Upper lobe of right lung (tissue), 1 donor: Measurements from ENCODE around the gene MALSU1. TPM values are rescaled to one million over a fixed set of nuclear protein-coding genes. Genes with fewer than 3 reads are reported as not detected.

Experiments
- ATAC-seq: fragments of 200-7000 bp; cut with Tn5 transposase; one replicate; pipeline ENCODE4 v1.9.1; 2020; ENCODE audit warnings: mild to moderate bottlenecking, moderate library complexity
- DNase-seq: peaks from one replicate; pipeline ENCODE4 v3.0.0-alpha.2; 2020
- H3K27ac ChIP-seq: fragments of 200-600 bp; one replicate; pipeline ENCODE4 v1.8.0; 2022
- H3K27me3 ChIP-seq: fragments of 200-600 bp; one replicate; pipeline ENCODE4 v1.8.0; 2022; ENCODE audit warnings: mild to moderate bottlenecking
- H3K36me3 ChIP-seq: fragments of 200-600 bp; one replicate; pipeline ENCODE4 v1.8.0; 2022
- H3K4me1 ChIP-seq: fragments of 200-600 bp; one replicate; pipeline ENCODE4 v1.8.0; 2022
- H3K4me3 ChIP-seq: fragments of 200-600 bp; one replicate; pipeline ENCODE4 v1.8.0; 2022; ENCODE audit warnings: mild to moderate bottlenecking
- H3K9me3 ChIP-seq: fragments of 200-600 bp; one replicate; pipeline ENCODE4 v1.8.0; 2022
- intact Hi-C: fragments of 100-400 bp; cut with DNase I; formaldehyde crosslinking; loops from one replicate; pipeline ENCODE4 v1.11.0; 2022
- total RNA-seq: library from RNA; stranded (reverse); fragmentation: NEBNext Ultra II Directional; extraction: Animal tissue kit (Norgen Biotek cat#: 25700); gene quantifications from one replicate; pipeline ENCODE4 v1.2.1, GENCODE V29; 2021
- TF ChIP-seq, protein P1 (sequence below): fragments of 200-600 bp; IDR thresholded peaks from one replicate; pipeline ENCODE4 v1.8.0; 2022; ENCODE audit warnings: antibody characterized with exemption
- donor health status: DM: no; HTN: yes; CAD: no; lungs with severe emphysema.

MALSU1 gene
- total RNA-seq, 1 donor from 2014 or later: 42.2 TPM

DNA sequence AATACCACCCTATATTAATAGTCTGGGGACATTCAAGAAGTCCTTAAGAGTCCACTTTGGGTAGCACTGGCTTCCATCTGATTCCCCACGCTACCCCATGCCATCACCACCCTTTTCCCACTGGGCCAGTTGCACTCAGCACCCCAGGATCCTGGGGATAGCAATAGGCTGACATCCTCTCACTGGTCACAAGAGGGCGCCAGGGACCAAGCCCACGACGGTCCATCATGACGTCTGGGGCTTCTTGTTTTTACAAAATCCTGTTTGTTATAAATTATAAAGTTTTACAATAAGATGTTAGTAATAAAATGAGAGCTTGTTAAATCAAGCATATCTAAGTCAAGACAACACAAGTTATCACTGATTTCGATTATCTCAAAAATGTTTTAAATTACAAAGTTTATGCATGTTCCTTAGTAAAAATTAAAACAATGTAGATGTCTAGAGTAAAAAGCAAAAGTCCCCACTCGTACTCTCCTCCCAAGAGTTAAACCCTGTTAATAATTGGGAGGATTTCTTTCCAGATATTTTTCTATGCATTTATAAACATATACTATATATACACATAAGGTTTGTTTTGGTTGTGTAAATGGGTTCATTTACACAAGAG lies 37.2 kb upstream of the MALSU1 start:
- intact Hi-C loops: no loop called here
- Histone ChIP-seq H3K4me1 (no peaks in the 10 kb centered on the region), H3K9me3 (no peaks in the 10 kb centered on the region), H3K4me3 (no peak overlapping the region), H3K36me3 (no peaks in the 10 kb centered on the region), H3K27ac (no peak overlapping the region), H3K27me3 (peaks cover 1% of the 10 kb centered on the region)
- TF ChIP-seq, protein P1, sequence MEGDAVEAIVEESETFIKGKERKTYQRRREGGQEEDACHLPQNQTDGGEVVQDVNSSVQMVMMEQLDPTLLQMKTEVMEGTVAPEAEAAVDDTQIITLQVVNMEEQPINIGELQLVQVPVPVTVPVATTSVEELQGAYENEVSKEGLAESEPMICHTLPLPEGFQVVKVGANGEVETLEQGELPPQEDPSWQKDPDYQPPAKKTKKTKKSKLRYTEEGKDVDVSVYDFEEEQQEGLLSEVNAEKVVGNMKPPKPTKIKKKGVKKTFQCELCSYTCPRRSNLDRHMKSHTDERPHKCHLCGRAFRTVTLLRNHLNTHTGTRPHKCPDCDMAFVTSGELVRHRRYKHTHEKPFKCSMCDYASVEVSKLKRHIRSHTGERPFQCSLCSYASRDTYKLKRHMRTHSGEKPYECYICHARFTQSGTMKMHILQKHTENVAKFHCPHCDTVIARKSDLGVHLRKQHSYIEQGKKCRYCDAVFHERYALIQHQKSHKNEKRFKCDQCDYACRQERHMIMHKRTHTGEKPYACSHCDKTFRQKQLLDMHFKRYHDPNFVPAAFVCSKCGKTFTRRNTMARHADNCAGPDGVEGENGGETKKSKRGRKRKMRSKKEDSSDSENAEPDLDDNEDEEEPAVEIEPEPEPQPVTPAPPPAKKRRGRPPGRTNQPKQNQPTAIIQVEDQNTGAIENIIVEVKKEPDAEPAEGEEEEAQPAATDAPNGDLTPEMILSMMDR: peak; percentile 84
- DNase-seq (no peak), ATAC-seq (peak; percentile 94)

DNA sequence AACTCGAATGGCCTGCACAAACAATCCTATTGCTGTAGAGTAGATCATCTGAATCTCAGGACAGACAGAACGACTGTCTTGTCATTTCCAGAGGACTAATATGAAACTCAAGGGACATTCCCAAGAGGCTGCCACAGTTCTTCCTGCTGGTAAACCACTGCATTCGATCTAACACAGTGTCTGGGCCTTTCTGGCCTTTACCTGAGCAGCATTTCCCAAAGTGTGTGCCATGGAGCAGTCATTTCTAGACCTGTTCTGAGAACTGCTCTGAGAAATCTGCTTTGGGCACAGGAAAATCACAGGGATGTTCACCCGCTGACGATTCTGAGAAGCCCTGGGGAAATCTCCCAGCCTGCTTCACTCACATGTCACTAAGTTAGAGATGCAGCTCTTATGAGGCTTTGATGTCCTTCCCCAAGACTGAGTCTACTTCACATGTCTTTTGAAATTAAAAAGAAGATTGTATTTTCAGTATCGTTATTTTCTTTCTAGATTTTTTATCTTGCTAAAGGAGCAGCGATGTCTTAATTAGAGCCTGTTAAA lies 34.2 kb upstream of the MALSU1 start:
- no peak for ATAC-seq
- Histone ChIP-seq H3K9me3 (no peaks in the 10 kb centered on the region), H3K27ac (no peak overlapping the region), H3K4me1 (no peaks in the 10 kb centered on the region), H3K27me3 (no peaks in the 10 kb centered on the region), H3K36me3 (peaks cover 3% of the 10 kb centered on the region), H3K4me3 (no peak overlapping the region)
- intact Hi-C loops: no loop called here
- TF ChIP-seq, protein P1: no peak
- DNase-seq: no peak

DNA sequence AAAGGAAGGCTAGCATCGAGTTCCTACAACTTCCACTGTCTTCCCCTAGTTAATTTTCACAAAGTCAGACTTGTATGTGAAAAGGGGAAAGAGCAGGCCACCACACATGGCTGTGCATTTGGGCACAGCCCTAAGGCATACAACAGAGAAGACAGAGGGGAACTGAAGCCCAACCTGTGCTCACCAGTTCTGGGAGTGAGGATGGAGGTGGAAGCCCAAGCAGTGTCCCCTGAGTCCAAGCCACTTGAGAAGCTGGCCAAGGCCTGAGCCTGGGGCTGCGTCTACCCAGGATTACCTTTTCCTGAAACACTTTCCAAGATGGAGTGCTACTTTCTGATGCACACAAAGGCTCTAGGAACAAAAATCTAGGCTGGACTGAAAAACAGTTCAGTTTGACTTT lies 32.2 kb upstream of the MALSU1 start:
- H3K9me3 ChIP-seq: no peaks in the 10 kb centered on the region
- H3K27ac ChIP-seq: no peak overlapping the region
- intact Hi-C loops: no loop called here

DNA sequence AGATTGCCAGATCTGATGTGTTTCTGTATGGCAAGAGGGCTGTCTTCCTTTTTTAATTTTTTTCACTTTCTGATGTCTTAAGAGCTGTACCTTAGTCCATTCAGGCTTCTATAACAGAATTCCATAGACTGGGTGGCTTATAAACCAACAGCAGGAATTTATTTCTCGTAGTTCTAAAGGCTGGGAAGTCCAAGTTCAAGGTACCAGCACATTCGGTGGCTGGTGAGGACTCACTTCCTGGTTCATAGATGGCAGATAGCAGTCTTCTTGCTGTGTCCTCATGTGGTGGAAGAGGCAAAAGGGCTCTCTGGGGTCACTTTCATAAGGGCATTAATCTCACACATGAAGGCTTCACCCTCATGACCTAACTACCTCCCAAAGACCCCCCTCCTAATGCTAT lies 31.8 kb upstream of the MALSU1 start:
- intact Hi-C loops: no loop called here
- ATAC-seq: no peak
- H3K36me3 ChIP-seq: peaks cover 7% of the 10 kb centered on the region

More for the DNA sequence above, 32.2 kb upstream of the MALSU1 start:
- no peak for ATAC-seq
- Histone ChIP-seq H3K27me3 (peaks cover 5% of the 10 kb centered on the region), H3K4me1 (no peaks in the 10 kb centered on the region), H3K4me3 (no peak overlapping the region), H3K36me3 (peaks cover 7% of the 10 kb centered on the region)
- DNase-seq: no peak
- TF ChIP-seq, protein P1: no peak

DNA sequence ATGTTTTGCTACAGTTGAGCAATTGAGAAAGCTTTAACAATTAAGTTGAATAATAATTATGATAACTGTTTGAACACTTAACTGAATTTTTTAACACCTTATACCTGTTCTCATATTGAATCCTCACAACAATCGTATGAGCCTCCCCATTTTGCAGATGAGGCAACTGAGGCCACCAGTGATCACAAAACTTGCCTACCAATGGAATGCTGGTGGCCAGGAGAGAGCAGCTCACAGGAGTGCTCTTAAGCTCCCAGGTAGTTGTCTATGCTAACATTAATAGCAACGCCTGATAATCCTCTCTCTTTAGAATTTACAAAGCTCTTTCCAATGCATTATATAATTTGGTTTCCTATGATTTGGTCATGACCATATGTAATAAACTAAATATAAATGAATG lies 31.0 kb upstream of the MALSU1 start:
- Histone ChIP-seq H3K27ac (no peak overlapping the region), H3K9me3 (no peaks in the 10 kb centered on the region), H3K4me3 (no peak overlapping the region), H3K36me3 (peaks cover 7% of the 10 kb centered on the region), H3K4me1 (peaks cover under 1% of the 10 kb centered on the region), H3K27me3 (peaks cover 5% of the 10 kb centered on the region)
- ATAC-seq (no peak), DNase-seq (no peak)
- TF ChIP-seq, protein P1: no peak
- intact Hi-C loops: no loop called here

More for the DNA sequence above, 31.8 kb upstream of the MALSU1 start:
- peaks cover 5% of the 10 kb centered on the region for H3K27me3 ChIP-seq
- TF ChIP-seq, protein P1: no peak
- no peaks in the 10 kb centered on the region for H3K4me1 ChIP-seq
- no peak overlapping the region for H3K27ac ChIP-seq
- DNase-seq: no peak
- H3K4me3 ChIP-seq: no peak overlapping the region
- no peaks in the 10 kb centered on the region for H3K9me3 ChIP-seq
